GM19240 (cell line): ENCODE measurements around the gene UHRF1.

Experiments
- DNase-seq: peaks from one replicate; pipeline ENCODE4 v3.0.0; 2011; ENCODE audit warnings: low spot score; ENCODE audit not compliant: insufficient read length

UHRF1 gene

GRCh38 chr19:4987256-4987655 is 78.0 kb downstream of the UHRF1 start:
- DNase-seq = no peak

- no peak for DNase-seq
These were observed 78.5 kb downstream of the UHRF1 start for GRCh38 chr19:4987692-4988370.

DNA sequence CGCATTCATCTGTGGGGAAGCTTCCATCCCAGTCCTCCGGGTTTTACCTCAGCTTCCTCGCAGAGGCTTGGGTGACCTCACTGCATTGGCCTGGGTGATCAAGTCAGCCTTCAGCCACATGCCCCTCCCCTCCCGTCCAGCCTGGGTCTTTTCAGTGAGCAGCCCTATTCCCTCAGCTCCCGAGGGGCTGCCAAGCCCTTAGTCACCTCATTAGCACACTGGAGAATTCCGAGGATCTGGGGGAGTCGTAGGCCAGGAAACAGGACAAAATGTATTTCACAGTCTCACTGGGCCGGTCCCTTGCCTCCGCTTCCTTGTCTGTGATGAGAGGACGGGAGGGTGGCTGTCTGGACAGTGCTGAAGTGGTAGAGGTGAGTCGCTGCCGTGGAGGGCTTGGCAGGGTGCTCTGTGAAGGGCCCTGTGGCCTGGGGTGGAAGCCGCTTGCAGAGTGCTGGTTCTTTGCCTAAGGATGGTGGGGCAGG is 79.5 kb downstream of the UHRF1 start:
- no peak for DNase-seq

DNA sequence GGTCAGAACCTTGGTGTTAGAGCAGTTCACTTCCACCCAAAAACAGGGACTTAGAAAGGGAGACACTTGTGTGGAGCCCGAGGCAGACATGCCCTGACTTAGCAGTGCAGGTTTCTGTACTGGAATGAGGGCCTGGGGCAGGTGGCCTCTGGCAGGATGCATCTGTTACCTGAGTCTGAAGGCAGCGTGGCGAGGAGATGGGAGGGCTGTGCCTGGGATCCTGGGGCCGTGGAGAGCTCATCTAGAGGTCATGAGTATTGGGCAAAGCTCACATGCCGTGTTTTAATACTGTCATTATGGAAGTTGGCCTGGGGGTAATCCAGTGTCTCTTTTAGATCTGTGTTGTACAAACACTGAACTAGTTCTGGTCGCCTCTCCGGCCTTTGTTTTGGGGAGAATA is 81.0 kb downstream of the UHRF1 start:
- DNase-seq = no peak

- no peak for DNase-seq
These were observed 82.2 kb downstream of the UHRF1 start for GRCh38 chr19:4991538-4991937.

- DNase-seq = no peak
These were observed 82.8 kb downstream of the UHRF1 start for GRCh38 chr19:4991996-4992698.

DNA sequence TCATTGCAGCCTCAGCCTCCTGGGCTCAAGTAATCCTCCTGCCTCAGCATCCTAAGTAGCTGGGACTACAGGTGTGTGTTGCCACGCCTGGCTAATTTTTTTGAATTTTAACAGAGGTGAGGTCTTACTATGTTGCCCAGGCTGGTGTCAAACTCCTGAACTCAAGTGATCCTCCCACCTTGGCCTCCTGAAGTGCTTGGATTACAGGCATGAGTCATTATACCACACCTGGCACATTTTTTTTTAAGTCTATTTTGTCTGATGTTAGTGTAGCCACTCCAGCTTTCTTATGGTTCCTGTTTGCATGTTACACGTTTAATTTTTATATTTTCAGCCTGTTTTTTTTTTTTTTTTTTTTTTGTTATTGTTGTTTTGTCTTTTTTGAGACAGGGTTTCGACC is 84.4 kb downstream of the UHRF1 start:
- DNase-seq = no peak

GRCh38 chr19:4996701-4997100 is 87.4 kb downstream of the UHRF1 start:
- DNase-seq = no peak

DNA sequence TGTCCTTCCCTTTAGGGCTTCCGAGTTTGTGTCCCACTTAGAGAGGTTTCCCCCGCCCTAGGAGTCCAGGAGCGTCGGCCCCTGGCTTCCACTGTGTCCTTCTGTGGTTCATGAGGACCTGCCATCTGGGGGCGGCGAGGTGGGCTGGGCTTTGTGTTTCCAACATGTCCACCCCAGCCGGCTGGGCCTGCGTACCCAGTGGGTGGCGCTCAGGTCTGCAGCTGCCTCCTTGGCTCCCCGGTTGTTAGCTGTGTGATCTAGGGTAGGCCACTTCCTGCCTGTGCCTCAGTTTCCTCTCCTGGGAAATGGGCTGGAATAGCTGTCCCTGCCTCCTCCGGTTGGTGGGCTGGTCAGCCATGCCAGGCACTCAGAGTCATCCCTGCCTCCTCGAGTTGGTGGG is 88.0 kb downstream of the UHRF1 start:
- no peak for DNase-seq

DNA sequence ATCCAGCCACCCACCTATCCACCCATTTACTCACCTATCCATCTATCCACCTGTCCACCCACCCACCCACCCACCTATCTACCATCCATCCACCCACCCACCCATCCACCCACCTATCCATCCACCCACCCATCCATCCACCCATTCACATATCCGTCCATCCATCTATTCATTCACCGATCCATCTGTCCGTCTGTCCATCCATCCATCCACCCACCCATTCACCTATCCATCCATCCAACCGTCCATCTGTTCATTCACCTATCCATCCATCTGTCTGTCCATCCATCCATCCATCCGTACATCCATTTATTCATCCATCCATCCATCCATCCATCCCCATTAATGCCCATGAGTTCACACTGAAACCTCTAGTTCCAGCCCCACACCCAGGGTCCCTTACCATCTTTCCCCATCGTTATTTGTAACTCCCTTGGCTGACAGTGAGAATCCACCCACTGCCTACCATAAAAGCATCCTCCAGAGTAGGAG is 90.9 kb downstream of the UHRF1 start:
- no peak for DNase-seq

DNA sequence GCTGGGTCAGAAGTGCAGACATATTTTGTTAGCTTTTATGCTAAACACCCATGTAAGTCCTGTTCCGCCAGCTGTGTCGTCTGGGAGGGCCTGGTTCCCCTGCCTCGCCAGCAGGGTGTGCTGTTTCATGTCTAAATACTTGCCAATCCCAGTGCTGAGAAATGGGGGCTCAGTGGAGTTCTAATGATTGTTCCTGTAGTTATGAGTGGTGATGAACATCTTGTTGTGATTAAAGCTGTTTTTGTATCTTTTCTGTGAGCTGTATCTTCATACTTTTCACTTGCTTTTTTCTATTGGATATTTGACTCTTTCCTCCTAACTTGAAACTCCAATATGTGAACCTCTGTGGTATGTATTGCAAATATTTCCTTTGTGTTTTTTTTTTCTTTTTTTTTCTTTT is 92.3 kb downstream of the UHRF1 start:
- peak; percentile 60 for DNase-seq

- no peak for DNase-seq
These were observed 92.8 kb downstream of the UHRF1 start for GRCh38 chr19:5002143-5002542.

- no peak for DNase-seq
These were observed 94.5 kb downstream of the UHRF1 start for GRCh38 chr19:5003781-5004180.

DNA sequence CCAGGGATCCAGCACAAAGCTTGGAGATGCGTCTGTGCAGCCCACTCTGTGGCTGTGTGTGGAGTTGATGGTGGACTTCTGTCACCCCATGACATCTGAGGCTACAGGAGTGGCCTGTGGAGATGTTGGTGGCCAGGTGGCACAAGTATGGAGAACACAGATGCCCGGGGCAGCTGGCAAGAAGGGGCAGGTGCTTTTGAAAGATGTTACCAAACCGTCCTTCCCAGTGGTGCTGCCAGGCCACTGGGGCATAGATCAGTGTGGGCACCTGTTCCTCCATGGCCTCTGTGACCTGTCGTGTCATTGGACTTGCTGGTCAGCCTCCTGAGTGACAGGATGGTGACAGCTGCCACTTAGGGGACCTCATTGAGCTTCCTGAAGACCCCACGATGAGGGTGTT is 95.8 kb downstream of the UHRF1 start:
- no peak for DNase-seq

- DNase-seq = no peak
These were observed 96.9 kb downstream of the UHRF1 start for GRCh38 chr19:5006201-5006600.

DNA sequence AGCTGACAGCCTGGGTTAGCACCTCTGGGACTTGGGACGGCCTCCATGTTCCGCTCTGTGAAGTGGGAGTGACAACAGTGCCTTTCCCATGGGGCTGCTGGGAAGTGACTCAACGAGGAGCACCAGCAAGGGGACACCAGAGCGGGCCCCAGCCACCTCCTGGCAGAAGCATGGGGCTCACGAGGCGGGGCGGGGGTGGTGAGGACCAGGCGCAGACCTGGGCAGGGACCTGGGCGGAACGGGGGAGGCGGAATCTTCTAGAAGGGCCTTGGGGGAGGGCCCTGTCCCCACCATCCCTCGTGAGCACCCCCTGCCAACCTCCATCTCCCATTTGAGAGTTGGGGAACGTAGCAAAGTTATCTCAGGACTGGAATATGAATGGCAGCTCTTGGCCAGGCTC is 97.5 kb downstream of the UHRF1 start:
- DNase-seq = no peak
